ENCODE data around the gene FCN2. TPM values are rescaled to one million over a fixed set of nuclear protein-coding genes. Genes with fewer than 3 reads are reported as not detected.

Gene FCN2
- total RNA-seq, 1 experiment from 2014 or later = not detected

DNA sequence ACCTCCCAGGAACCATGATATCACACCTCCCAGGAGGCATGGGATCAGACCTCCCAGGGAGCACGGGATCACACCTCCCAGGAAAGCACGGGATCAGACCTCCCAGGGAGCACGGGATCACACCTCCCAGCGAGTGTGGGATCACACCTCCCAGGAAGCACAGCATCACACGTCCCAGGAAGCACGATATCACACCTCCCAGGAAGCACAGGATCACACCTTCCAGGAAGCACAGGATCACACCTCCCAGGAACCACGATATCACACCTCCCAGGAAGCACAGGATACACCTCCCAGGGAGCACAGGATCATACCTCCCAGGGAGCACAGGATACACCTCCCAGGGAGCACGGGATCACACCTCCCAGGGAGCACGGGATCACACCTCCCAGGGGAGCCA is 30.0 kb upstream of the FCN2 start:
- H4K20me1 ChIP-seq (ENCODE audit: insufficient read depth) = no peaks in the 10 kb centered on the region
- ATAC-seq (no peak), DNase-seq (ENCODE audit: low read depth, low spot score) (no peak)
- BruUV-seq (replicated peaks) = no TSS peak
- H3K9me2 ChIP-seq (ENCODE audit: insufficient read depth) = no peaks in the 10 kb centered on the region
- POLR2A ChIA-PET = no interaction called here
- H3K79me2 ChIP-seq (ENCODE audit: insufficient read depth, low read length) = no peaks in the 10 kb centered on the region
- H3K36me3 ChIP-seq (ENCODE audit: control insufficient read depth in 1 of 2, insufficient read depth in 2 of 2, low read length in 2 of 2) = no peaks in the 10 kb centered on the region
- CTCF ChIA-PET = no interaction called here
- H3K4me1 ChIP-seq (ENCODE audit: control insufficient read depth in 1 of 2, insufficient read depth in 2 of 2, low read length in 2 of 2) = no peaks in the 10 kb centered on the region
- H3K27me3 ChIP-seq (ENCODE audit: insufficient read depth, low read length) = peaks cover 29% of the 10 kb centered on the region
- RAD21 ChIA-PET (ENCODE audit: low non-redundant PET in 1 of 2, low total read pairs in 2 of 2, uncharacterized antibody in 2 of 2, unreplicated experiment in 2 of 2) = no interaction called here
- H3K4me2 ChIP-seq (ENCODE audit: low read length) = no peak overlapping the region
- no peak overlapping the region for H3K27ac ChIP-seq (ENCODE audit: low read depth, low read length)
- no peak overlapping the region for H3K4me3 ChIP-seq (replicated peaks in 1 of 2; ENCODE audit: low read depth in 1 of 2, low read length in 2 of 2)
- TF ChIP-seq TCF7L2 (IDR thresholded peaks at IDR 0.05; ENCODE audit: borderline replicate concordance, extremely low read depth, insufficient read depth, insufficient read length) (no peak), JUND (IDR thresholded peaks at IDR 0.05) (no peak), POLR2A (IDR thresholded peaks at IDR 0.05; ENCODE audit: borderline replicate concordance, extremely low read depth, insufficient read depth, insufficient read length) (no peak)
- peaks cover 0 to 3% of the 10 kb centered on the region in 2 experiments; a peak in 1 of 4 replicates for H3K9me3 ChIP-seq (ENCODE audit: control insufficient read depth in 1 of 2, insufficient read depth in 1 of 2, low read depth in 1 of 2, low read length in 2 of 2)
- H3K9ac ChIP-seq (ENCODE audit: low read length) = no peak overlapping the region
- H2AFZ ChIP-seq (ENCODE audit: low read depth, low read length, poor library complexity, severe bottlenecking) = no peak overlapping the region
- intact Hi-C loops (cut with micrococcal nuclease) = no loop called here

DNA sequence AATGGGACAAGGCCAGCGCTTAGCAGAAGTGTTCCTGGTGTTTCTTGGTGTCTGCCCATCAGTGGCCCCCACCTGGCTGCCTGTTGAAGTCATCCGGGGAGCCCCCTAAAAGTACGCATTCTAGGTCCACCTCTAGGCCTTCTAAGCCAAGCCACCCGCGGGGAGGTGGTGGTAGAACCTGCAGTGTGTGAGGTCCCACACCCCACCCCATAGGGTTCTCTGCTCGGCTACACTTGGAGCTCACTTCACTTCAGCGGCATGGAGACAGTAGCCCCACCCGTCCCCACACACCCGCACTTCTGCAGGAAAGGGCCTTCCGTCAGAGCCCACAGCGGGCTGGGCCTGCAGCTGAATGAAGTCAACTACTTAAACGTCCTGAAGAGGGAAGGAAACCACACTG is 29.6 kb upstream of the FCN2 start:
- Histone ChIP-seq H3K4me2 (ENCODE audit: low read length) (no peak overlapping the region), H3K36me3 (ENCODE audit: control insufficient read depth in 1 of 2, insufficient read depth in 2 of 2, low read length in 2 of 2) (no peaks in the 10 kb centered on the region), H3K4me1 (ENCODE audit: control insufficient read depth in 1 of 2, insufficient read depth in 2 of 2, low read length in 2 of 2) (no peaks in the 10 kb centered on the region), H4K20me1 (ENCODE audit: insufficient read depth) (no peaks in the 10 kb centered on the region), H3K9me3 (ENCODE audit: control insufficient read depth in 1 of 2, insufficient read depth in 1 of 2, low read depth in 1 of 2, low read length in 2 of 2) (peaks cover 0 to 3% of the 10 kb centered on the region in 2 experiments; a peak in 1 of 4 replicates), H3K27ac (ENCODE audit: low read depth, low read length) (no peak overlapping the region), H3K27me3 (ENCODE audit: insufficient read depth, low read length) (peaks cover 26% of the 10 kb centered on the region), H3K9me2 (ENCODE audit: insufficient read depth) (no peaks in the 10 kb centered on the region), H3K79me2 (ENCODE audit: insufficient read depth, low read length) (no peaks in the 10 kb centered on the region), H2AFZ (ENCODE audit: low read depth, low read length, poor library complexity, severe bottlenecking) (no peak overlapping the region), H3K9ac (ENCODE audit: low read length) (no peak overlapping the region), H3K4me3 (replicated peaks in 1 of 2; ENCODE audit: low read depth in 1 of 2, low read length in 2 of 2) (no peak overlapping the region)
- no peak for ATAC-seq
- no peak for DNase-seq (ENCODE audit: low read depth, low spot score)
- ChIA-PET CTCF (no interaction called here), POLR2A (no interaction called here), RAD21 (ENCODE audit: low non-redundant PET in 1 of 2, low total read pairs in 2 of 2, uncharacterized antibody in 2 of 2, unreplicated experiment in 2 of 2) (no interaction called here)
- TF ChIP-seq ZNF274 (IDR thresholded peaks at IDR 0.05; ENCODE audit: low read depth, low read length) = no peak
- no peak for TF ChIP-seq POLR2AphosphoS5 (IDR thresholded peaks at IDR 0.05; ENCODE audit: low read depth, low read length)
- TF ChIP-seq FOSL1 (IDR thresholded peaks at IDR 0.05; ENCODE audit: low read depth) = no peak
- TF ChIP-seq MAX (IDR thresholded peaks at IDR 0.05) = no peak
- TF ChIP-seq RAD21 (IDR thresholded peaks at IDR 0.05; ENCODE audit: low read depth) = no peak
- no peak for TF ChIP-seq YY1 (IDR thresholded peaks at IDR 0.05; ENCODE audit: extremely low read depth, insufficient replicate concordance, low read depth, low read length)
- no peak for TF ChIP-seq ELF1 (IDR thresholded peaks at IDR 0.05; ENCODE audit: borderline replicate concordance, low read depth)
- TF ChIP-seq EZH2phosphoT487 (IDR thresholded peaks at IDR 0.05; ENCODE audit: borderline replicate concordance) = no peak
- no peak for TF ChIP-seq POLR2A (IDR thresholded peaks at IDR 0.05; ENCODE audit: borderline replicate concordance, extremely low read depth, insufficient read depth, insufficient read length)
- TF ChIP-seq CTCF (IDR thresholded peaks at IDR 0.05 in 2 of 3, conservative IDR thresholded peaks at IDR 0.05 in 1 of 3; ENCODE audit: borderline replicate concordance in 1 of 3, insufficient read depth in 1 of 3, low read depth in 2 of 3, low read length in 2 of 3) = no peak
- intact Hi-C loops (cut with micrococcal nuclease) = no loop called here
- BruUV-seq (replicated peaks) = no TSS peak
